Naive thymus-derived CD4-positive, alpha-beta T cell (primary cell): ENCODE results near the gene DRC7. TPM values are rescaled to one million over a fixed set of nuclear protein-coding genes. Genes with fewer than 3 reads are reported as not detected.

Experiments
- ATAC-seq: fragments of 150-1000 bp; cut with Tn5 transposase; 2 replicates; pipeline ENCODE4 v1.10.0; 2021; ENCODE audit warnings: mild to moderate bottlenecking, moderate library complexity
- CTCF ChIA-PET: fragments of 350-600 bp; sonication (Branson Sonifier 250); formaldehyde crosslinking; loops from one replicate; lab custom pipeline; 2021; ENCODE audit warnings: antibody characterized with exemption; lab: Charles Lee
- POLR2A ChIA-PET: fragments of 350-600 bp; sonication (Branson Sonifier 250); formaldehyde crosslinking; loops from one replicate; lab custom pipeline; 2021; ENCODE audit warnings: antibody characterized with exemption, inconsistent platforms; lab: Charles Lee
- DNase-seq, 9 donors: peaks; one replicate each; pipeline versions ENCODE4 v3.0.0 to v3.0.0-alpha.2; 2020 to 2022; ENCODE audit warnings: mixed read lengths in 1 of 9
- H3K27ac ChIP-seq: one replicate; pipeline ENCODE4 v1.7.0; 2013; ENCODE audit warnings: mild to moderate bottlenecking, low read depth, low read length, moderate library complexity
- H3K27me3 ChIP-seq, 2 donors: one replicate each; pipeline ENCODE4 v1.7.0; 2013; ENCODE audit warnings: low read length in 2 of 2, mild to moderate bottlenecking in 2 of 2, moderate library complexity in 2 of 2; ENCODE audit not compliant: control insufficient read depth in 2 of 2, insufficient read depth in 2 of 2
- H3K36me3 ChIP-seq, 3 experiments: 1 replicate in 2 of 3; 2 replicates in 1 of 3; pipeline ENCODE4 v1.7.0; 2013; ENCODE audit warnings: low read length in 3 of 3, mild to moderate bottlenecking in 3 of 3, moderate library complexity in 1 of 3; ENCODE audit not compliant: insufficient read depth in 3 of 3, control insufficient read depth in 2 of 3
- H3K4me1 ChIP-seq, 2 donors: one replicate each; pipeline ENCODE4 v1.7.0; 2013; ENCODE audit warnings: low read length in 2 of 2, mild to moderate bottlenecking in 2 of 2, moderate library complexity in 1 of 2; ENCODE audit not compliant: control insufficient read depth in 2 of 2, insufficient read depth in 2 of 2
- H3K4me3 ChIP-seq: 2 replicates; pipeline ENCODE4 v1.7.0; 2013; ENCODE audit warnings: mild to moderate bottlenecking, low read length
- H3K9me3 ChIP-seq, 3 experiments: 1 replicate in 2 of 3; 2 replicates in 1 of 3; pipeline ENCODE4 v1.7.0; 2013; ENCODE audit warnings: low read length in 3 of 3; ENCODE audit not compliant: control insufficient read depth in 2 of 3
- H3K27ac Mint-ChIP-seq, 9 donors: one replicate each; pipeline ENCODE4 v1.8.0; 2020 to 2022; ENCODE audit warnings: mixed read lengths in 9 of 9, mild to moderate bottlenecking in 8 of 9, moderate library complexity in 5 of 9, inconsistent platforms in 2 of 9
- H3K27me3 Mint-ChIP-seq, 5 donors: one replicate each; pipeline ENCODE4 v1.8.0; 2021 to 2022; ENCODE audit warnings: mixed read lengths in 5 of 5, mild to moderate bottlenecking in 1 of 5
- H3K36me3 Mint-ChIP-seq, 5 donors: one replicate each; pipeline ENCODE4 v1.8.0; 2020 to 2022; ENCODE audit warnings: mixed read lengths in 5 of 5, mild to moderate bottlenecking in 3 of 5, inconsistent platforms in 1 of 5
- H3K4me1 Mint-ChIP-seq, 7 donors: one replicate each; pipeline ENCODE4 v1.8.0; 2020 to 2022; ENCODE audit warnings: mixed read lengths in 7 of 7, mild to moderate bottlenecking in 3 of 7, inconsistent platforms in 1 of 7
- H3K4me3 Mint-ChIP-seq, 10 donors: one replicate each; pipeline ENCODE4 v1.8.0; 2020 to 2022; ENCODE audit warnings: mild to moderate bottlenecking in 10 of 10, mixed read lengths in 10 of 10, moderate library complexity in 6 of 10, inconsistent platforms in 2 of 10
- H3K9me3 Mint-ChIP-seq, 11 donors: one replicate each; pipeline ENCODE4 v1.8.0; 2020 to 2022; ENCODE audit warnings: mixed read lengths in 11 of 11, mild to moderate bottlenecking in 4 of 11, inconsistent platforms in 1 of 11, moderate library complexity in 1 of 11
- intact Hi-C, 2 donors: fragments of 100-400 bp; cut with micrococcal nuclease; formaldehyde crosslinking; loops; one replicate each; pipeline ENCODE4 v1.15.1; 2023
- polyA plus RNA-seq, 2 donors: library from polyadenylated mRNA; unstranded; fragments of 300-500 nt; fragmentation: Illumina TruSeq; gene quantifications; one replicate each; pipeline ENCODE4 v1.2.3, GENCODE V29; 2021
- total RNA-seq, 6 experiments: library from RNA in 5 of 6; stranded (reverse) in 5 of 6; gene quantifications; 1 replicate in 5 of 6; 2 replicates in 1 of 6; pipeline ENCODE4 v1.2.3 and lab custom pipeline; 2021 to 2026

The DRC7 gene
- total and polyA plus RNA-seq, 7 experiments from 2014 or later: not detected

DNA sequence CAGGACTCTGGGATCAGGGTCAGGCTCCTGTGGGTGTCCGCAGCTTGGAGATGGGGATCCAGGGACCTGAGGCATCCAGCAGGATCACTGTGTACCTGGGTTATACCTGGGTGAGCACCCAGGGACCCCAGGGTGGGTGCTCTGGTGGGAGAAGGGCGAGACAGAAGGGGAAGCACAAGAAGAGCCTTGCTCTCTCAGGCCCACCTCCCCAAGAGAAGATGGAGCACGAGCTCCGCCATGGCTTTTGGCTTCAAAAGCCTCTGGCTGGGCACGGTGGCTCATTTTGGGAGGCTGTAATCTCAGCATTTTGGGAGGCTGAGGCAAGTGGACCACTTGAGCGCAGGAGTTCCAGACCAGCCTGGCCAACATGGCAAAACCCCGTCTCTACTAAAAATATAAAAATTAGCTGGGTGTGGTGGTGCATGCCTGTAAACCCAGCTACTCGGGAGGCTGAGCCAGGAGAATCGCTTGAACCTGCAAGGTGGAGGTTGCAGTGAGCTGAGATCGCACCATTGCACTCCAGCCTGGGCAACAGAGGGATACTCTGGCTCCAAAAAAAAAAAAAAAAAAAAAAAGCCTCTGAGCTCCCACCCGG is 8.9 kb downstream of the DRC7 start:
- ChIA-PET POLR2A (interaction anchor here (0.7 kb wide), 1 partner anchor 11 kb away, joined by 3 read pairs; no protein-coding TSS in a partner anchor), CTCF (no interaction called here)
- Mint-ChIP-seq H3K4me3 (no peak overlapping the region), H3K27me3 (peaks cover 0 to 12% (median 5%) of the 10 kb centered on the region in 5 donors), H3K9me3 (peaks cover 0 to 8% (median 0%) of the 10 kb centered on the region in 11 donors), H3K27ac (peak overlapping the region in 1 of 9 donors; percentile 70), H3K36me3 (peaks cover 0 to 2% (median 0%) of the 10 kb centered on the region in 5 donors), H3K4me1 (no peaks in the 10 kb centered on the region)
- no peaks in the 10 kb centered on the region for H3K36me3 ChIP-seq
- H3K27ac ChIP-seq: no peak overlapping the region
- H3K4me1 ChIP-seq: no peaks in the 10 kb centered on the region
- ATAC-seq (no peak), DNase-seq (no peak)
- H3K4me3 ChIP-seq: no peak overlapping the region
- no peaks in the 10 kb centered on the region for H3K27me3 ChIP-seq
- intact Hi-C loops: no loop called here
- no peaks in the 10 kb centered on the region for H3K9me3 ChIP-seq

- Mint-ChIP-seq H3K27me3 (peaks cover 0 to 12% (median 6%) of the 10 kb centered on the region in 5 donors), H3K27ac (no peak overlapping the region), H3K4me1 (no peaks in the 10 kb centered on the region), H3K4me3 (no peak overlapping the region), H3K36me3 (peaks cover 0 to 2% (median 0%) of the 10 kb centered on the region in 5 donors), H3K9me3 (peaks cover 0 to 8% (median 0%) of the 10 kb centered on the region in 11 donors)
- ATAC-seq (no peak), DNase-seq (no peak)
- ChIA-PET CTCF (no interaction called here), POLR2A (interaction anchor here (0.7 kb wide), 1 partner anchor 11 kb away, joined by 3 read pairs; no protein-coding TSS in a partner anchor)
- intact Hi-C loops: no loop called here
- H3K9me3 ChIP-seq: no peaks in the 10 kb centered on the region
- no peaks in the 10 kb centered on the region for H3K36me3 ChIP-seq
- H3K4me1 ChIP-seq: no peaks in the 10 kb centered on the region
- no peaks in the 10 kb centered on the region for H3K27me3 ChIP-seq
- no peak overlapping the region for H3K4me3 ChIP-seq
- H3K27ac ChIP-seq: no peak overlapping the region
Measured at GRCh38 chr16:57704011-57704904, 9.7 kb downstream of the DRC7 start.

DNA sequence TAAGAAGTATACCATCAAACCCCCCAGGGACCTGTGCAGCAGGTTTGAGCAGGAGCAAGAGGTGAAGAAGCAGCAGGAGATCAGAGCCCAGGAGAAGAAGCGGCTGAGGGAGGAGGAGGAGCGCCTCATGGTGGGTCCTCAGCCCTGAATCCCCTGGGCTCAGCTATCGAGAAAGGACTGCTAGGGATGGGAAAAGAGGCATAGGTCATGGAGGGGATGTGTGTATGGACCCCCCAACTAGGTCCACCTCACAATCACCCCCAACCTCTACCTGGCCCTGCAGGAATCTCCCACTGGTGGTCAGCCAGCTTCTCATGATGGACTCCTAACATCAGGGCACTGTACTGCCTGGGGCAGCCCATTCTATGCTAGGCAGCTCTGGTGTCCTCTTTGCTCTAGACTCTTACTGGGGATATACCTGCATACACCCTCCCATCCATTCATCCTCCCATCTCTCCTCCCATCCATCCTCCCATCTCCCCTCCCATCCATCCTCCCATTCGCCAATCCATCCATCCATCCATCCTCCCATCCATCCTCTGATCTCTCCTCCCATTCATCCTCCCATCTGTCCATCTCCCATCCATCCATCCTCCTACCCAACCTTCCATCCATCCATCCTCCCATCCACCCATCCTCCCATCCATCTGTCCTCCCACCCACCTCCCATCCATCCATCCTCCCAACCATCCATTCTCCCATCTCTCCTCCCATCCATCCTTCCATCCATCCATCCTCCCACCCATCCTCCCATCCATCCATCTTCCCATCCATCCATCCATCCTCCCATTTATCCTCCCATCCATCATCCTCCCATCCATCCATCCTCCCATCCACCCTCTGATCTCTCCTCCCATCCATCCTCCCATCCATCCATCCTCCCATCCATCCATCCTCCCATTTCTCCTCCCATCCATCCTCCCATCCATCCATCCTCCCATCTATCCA is 10.6 kb downstream of the DRC7 start:
- no peak overlapping the region for H3K4me3 Mint-ChIP-seq
- no peaks in the 10 kb centered on the region for H3K36me3 ChIP-seq
- no peak overlapping the region for H3K27ac Mint-ChIP-seq
- peaks cover 0 to 8% (median 0%) of the 10 kb centered on the region in 11 donors for H3K9me3 Mint-ChIP-seq
- H3K36me3 Mint-ChIP-seq: peaks cover 0 to 2% (median 0%) of the 10 kb centered on the region in 5 donors
- H3K27me3 Mint-ChIP-seq: peaks cover 0 to 12% (median 8%) of the 10 kb centered on the region in 5 donors
- intact Hi-C loops: no loop called here
- ATAC-seq (no peak), DNase-seq (no peak)
- no peaks in the 10 kb centered on the region for H3K27me3 ChIP-seq
- no peaks in the 10 kb centered on the region for H3K9me3 ChIP-seq
- no peaks in the 10 kb centered on the region for H3K4me1 ChIP-seq
- H3K27ac ChIP-seq: no peak overlapping the region
- H3K4me3 ChIP-seq: no peak overlapping the region
- CTCF ChIA-PET: no interaction called here
- POLR2A ChIA-PET: no interaction called here
- H3K4me1 Mint-ChIP-seq: no peaks in the 10 kb centered on the region

- H3K27ac ChIP-seq: no peak overlapping the region
- POLR2A ChIA-PET: no interaction called here
- intact Hi-C loops: no loop called here
- no peaks in the 10 kb centered on the region for H3K27me3 ChIP-seq
- CTCF ChIA-PET: no interaction called here
- H3K36me3 Mint-ChIP-seq: peaks cover 0 to 2% (median 0%) of the 10 kb centered on the region in 5 donors
- H3K27ac Mint-ChIP-seq: no peak overlapping the region
- no peaks in the 10 kb centered on the region for H3K36me3 ChIP-seq
- ATAC-seq (no peak), DNase-seq (no peak)
- H3K9me3 Mint-ChIP-seq: peaks cover 0 to 8% (median 0%) of the 10 kb centered on the region in 11 donors
- H3K27me3 Mint-ChIP-seq: peaks cover 0 to 25% (median 8%) of the 10 kb centered on the region in 5 donors
- no peaks in the 10 kb centered on the region for H3K4me1 ChIP-seq
- H3K4me3 Mint-ChIP-seq: no peak overlapping the region
- H3K4me1 Mint-ChIP-seq: no peaks in the 10 kb centered on the region
- H3K4me3 ChIP-seq: no peak overlapping the region
- no peaks in the 10 kb centered on the region for H3K9me3 ChIP-seq
Measured at GRCh38 chr16:57706717-57707116, 12.1 kb downstream of the DRC7 start.

- Histone ChIP-seq H3K27ac (no peak overlapping the region), H3K9me3 (no peaks in the 10 kb centered on the region), H3K27me3 (no peaks in the 10 kb centered on the region), H3K4me1 (no peaks in the 10 kb centered on the region), H3K36me3 (no peaks in the 10 kb centered on the region), H3K4me3 (no peak overlapping the region)
- Mint-ChIP-seq H3K4me1 (no peaks in the 10 kb centered on the region), H3K36me3 (peaks cover 0 to 2% (median 0%) of the 10 kb centered on the region in 5 donors), H3K9me3 (peaks cover 0 to 8% (median 0%) of the 10 kb centered on the region in 11 donors), H3K27me3 (peaks cover 0 to 25% (median 8%) of the 10 kb centered on the region in 5 donors), H3K4me3 (no peak overlapping the region), H3K27ac (no peak overlapping the region)
- intact Hi-C loops: no loop called here
- ChIA-PET CTCF (no interaction called here), POLR2A (no interaction called here)
- no peak for ATAC-seq
- no peak for DNase-seq
Measured at GRCh38 chr16:57707331-57707730, 12.7 kb downstream of the DRC7 start.

DNA sequence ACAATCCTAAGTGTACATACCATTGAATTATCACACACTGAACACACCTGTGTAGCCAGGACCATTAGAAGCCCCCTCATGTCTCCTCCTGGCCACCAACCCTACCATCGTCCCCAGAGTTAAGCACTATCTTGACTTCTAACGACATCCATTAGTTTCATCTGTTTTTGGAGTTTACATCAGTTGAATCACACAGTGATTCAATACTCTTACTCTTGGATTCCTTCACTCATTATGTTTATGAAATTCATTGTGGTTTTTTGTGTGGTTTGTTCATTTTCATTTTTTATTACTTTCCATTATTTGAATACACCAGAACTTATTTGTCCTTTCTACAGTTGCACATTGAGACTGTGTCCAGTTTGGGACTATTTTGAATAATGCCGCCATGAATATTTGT is 13.6 kb downstream of the DRC7 start:
- no peak overlapping the region for H3K4me3 Mint-ChIP-seq
- no peaks in the 10 kb centered on the region for H3K36me3 ChIP-seq
- no peak for ATAC-seq
- no peak for DNase-seq
- H3K36me3 Mint-ChIP-seq: peaks cover 0 to 2% (median 0%) of the 10 kb centered on the region in 5 donors
- no peak overlapping the region for H3K27ac ChIP-seq
- H3K27me3 ChIP-seq: no peaks in the 10 kb centered on the region
- intact Hi-C loops: no loop called here
- H3K9me3 ChIP-seq: no peaks in the 10 kb centered on the region
- POLR2A ChIA-PET: no interaction called here
- no peak overlapping the region for H3K27ac Mint-ChIP-seq
- no peaks in the 10 kb centered on the region for H3K4me1 ChIP-seq
- H3K4me1 Mint-ChIP-seq: peaks cover 0 to 2% (median 0%) of the 10 kb centered on the region in 7 donors
- H3K9me3 Mint-ChIP-seq: peaks cover 0 to 8% (median 0%) of the 10 kb centered on the region in 11 donors
- CTCF ChIA-PET: no interaction called here
- peaks cover 0 to 31% (median 8%) of the 10 kb centered on the region in 5 donors for H3K27me3 Mint-ChIP-seq
- H3K4me3 ChIP-seq: no peak overlapping the region
